HEK293T (cell line): ENCODE results near the gene CNGB1.

Experiments
- ARNT ChIP-seq: fragments of 450-650 bp; IDR thresholded peaks from 2 replicates; pipeline ENCODE4 v1.6.1; 2017; ENCODE audit warnings: mild to moderate bottlenecking
- FOXM1 ChIP-seq: fragments of 450-650 bp; IDR thresholded peaks from 2 replicates; pipeline ENCODE4 v1.6.1; 2017; ENCODE audit warnings: mild to moderate bottlenecking, borderline replicate concordance
- NFRKB ChIP-seq: fragments of 450-650 bp; IDR thresholded peaks from 2 replicates; pipeline ENCODE4 v1.6.1; 2016; ENCODE audit warnings: mild to moderate bottlenecking, moderate library complexity
- PKNOX1 ChIP-seq: fragments of 450-650 bp; IDR thresholded peaks from 2 replicates; pipeline ENCODE4 v1.6.1; 2016
- SP1 ChIP-seq: fragments of 450-650 bp; IDR thresholded peaks from 2 replicates; pipeline ENCODE4 v1.6.1; 2017
- SUZ12 ChIP-seq: fragments of 450-650 bp; IDR thresholded peaks from 2 replicates; pipeline ENCODE4 v1.6.1; 2016; ENCODE audit warnings: mild to moderate bottlenecking
- ZNF384 ChIP-seq: fragments of 450-650 bp; IDR thresholded peaks from 2 replicates; pipeline ENCODE4 v1.6.1; 2016

GRCh38 chr16:57842601-57843000 lies 128.3 kb downstream of the CNGB1 start:
- TF ChIP-seq FOXM1, result no peak
- no peak for TF ChIP-seq SP1
- TF ChIP-seq ARNT, result no peak
- no peak for TF ChIP-seq PKNOX1
- TF ChIP-seq SUZ12, result no peak
- TF ChIP-seq ZNF384, result no peak
- no peak for TF ChIP-seq NFRKB
